KG1 (cell line): Measurements from ENCODE around the gene CISD3.
A peak's percentile ranks its signal among the peaks of the same experiment; 100 is the strongest.

Source experiments
- DNase-seq: peaks from one replicate; lab custom pipeline; 2025; lab: John Stamatoyannopoulos, UW

Gene CISD3, protein sequence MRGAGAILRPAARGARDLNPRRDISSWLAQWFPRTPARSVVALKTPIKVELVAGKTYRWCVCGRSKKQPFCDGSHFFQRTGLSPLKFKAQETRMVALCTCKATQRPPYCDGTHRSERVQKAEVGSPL

DNA sequence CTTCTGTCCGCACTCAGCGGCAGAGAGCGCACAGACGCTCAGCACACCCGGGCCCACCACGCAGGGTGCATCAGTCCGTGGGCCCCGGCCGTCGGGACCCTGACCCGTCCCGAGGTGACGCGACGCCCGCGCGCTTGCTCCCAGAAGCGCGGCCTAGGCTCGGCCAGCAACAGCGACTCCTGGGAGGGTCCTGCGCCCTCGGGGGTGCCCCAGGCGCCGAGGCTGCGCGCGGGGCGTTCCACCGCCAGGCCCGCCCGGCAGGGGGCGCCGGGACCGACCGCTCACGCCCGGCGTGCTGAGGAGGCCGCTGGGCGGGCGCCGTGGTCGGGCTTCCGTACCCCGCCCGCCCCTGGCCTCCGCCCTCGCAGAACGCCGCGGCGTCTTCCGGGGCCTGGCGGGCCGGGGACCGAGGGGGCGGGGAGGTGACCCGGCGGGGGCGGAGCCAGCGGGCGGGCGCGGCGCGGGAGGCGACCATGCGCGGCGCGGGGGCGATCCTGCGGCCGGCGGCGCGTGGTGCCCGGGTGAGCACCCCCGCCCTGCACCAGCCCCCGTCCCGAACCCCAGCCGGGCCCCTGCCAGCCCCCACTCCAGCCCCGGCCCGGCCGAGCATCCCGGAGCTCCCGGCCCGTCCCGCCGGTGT, at the start of gene CISD3:
TSS of gene CISD3 (plus strand) at position 456 of the 640 bp plus-strand sequence. CDS start at position 474, 18 bp downstream.
- DNase-seq, result peak; percentile 64

GRCh38 chr17:38681096-38681495, 49.0 kb upstream of the CISD3 start:
- DNase-seq, result no peak

GRCh38 chr17:38685491-38685890, 44.6 kb upstream of the CISD3 start:
- DNase-seq, result no peak

DNA sequence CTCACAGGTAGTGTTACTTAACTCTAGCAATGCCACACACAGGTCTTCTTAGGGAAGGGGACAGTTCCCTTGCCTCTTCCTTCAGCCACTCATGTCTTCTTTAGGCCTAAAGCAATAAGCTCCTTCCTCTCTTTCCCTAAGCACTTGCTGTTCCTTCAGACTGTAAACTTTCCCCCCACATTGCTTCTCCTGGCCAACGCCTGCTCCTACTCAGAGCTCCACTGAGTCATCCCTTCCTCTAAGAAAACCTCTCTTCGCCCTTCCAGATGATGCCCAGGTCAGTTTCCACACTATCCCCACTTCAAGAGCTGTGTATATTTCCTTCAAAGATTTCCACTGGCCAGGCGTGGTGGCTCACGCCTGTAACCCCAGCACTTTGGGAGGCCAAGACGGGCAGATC, 42.9 kb upstream of the CISD3 start:
- DNase-seq, result no peak

GRCh38 chr17:38690386-38690785, 39.8 kb upstream of the CISD3 start:
- no peak for DNase-seq

GRCh38 chr17:38691154-38691553, 39.0 kb upstream of the CISD3 start:
- no peak for DNase-seq

DNA sequence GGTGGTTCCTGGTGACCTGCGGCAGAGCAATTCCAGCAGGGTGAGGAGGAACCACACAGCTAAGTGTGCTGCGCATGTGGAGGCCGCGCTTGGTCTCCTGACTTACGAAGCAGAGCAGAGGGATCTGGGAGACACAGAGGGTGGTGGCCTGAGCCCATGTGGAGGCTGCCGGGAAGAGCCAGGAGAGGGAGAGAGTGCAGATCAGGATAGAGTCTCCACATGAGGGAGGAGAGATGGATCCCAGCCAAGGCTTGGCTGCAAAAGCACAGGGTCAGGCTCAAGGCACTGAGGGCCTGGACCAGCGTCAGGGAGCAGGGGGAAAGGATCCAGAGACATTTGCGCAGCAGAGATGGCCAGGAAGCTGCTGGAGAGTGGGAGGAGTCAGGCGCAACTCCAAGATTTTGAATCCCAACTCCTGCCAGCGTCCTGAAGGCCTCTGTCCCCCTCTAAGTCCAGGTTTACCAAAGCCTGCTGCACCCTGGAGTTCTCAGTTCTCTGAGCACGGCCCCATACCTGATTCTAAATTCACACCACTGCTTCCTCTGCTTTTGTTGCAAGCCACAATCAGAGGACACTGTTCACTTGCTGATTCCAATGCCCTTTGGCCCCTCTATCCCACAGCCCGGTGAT, 36.3 kb upstream of the CISD3 start:
- no peak for DNase-seq

DNA sequence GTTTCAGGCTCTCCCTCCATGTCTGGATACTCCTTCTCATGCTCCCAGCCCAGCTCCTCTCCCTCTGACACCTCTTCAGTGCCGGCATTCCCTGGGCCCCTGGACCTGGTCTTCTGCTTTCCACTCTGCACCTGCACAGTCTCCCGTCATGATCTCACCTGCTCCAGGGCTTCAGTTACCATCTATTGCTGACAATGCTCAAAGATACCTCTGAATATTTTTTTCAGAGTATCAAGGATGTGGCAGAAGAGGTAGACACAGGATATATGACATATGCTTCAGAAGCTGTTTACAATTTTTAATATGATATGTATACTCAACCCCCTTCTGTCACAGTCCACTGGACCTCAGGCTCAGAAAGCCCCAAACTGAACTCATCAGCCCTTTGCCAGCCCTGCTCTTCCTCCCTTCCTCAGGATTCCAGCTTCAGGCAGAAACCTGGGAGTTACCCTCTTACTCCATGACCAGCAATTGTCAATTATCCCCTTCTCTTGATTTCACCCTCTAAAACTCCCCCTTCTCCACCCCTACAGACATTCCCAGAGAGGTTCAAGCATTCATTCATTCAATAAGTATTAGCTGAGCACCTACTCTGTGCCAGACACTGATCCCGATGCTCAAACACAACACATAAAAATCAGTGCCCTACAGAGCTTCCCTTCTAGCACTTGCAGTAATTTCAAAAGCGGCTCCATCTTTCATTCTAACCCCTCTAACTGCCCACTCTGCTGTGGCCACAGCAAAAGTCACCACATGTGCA, 32.9 kb upstream of the CISD3 start:
- DNase-seq, result no peak

GRCh38 chr17:38698760-38699159, 31.4 kb upstream of the CISD3 start:
- no peak for DNase-seq

DNA sequence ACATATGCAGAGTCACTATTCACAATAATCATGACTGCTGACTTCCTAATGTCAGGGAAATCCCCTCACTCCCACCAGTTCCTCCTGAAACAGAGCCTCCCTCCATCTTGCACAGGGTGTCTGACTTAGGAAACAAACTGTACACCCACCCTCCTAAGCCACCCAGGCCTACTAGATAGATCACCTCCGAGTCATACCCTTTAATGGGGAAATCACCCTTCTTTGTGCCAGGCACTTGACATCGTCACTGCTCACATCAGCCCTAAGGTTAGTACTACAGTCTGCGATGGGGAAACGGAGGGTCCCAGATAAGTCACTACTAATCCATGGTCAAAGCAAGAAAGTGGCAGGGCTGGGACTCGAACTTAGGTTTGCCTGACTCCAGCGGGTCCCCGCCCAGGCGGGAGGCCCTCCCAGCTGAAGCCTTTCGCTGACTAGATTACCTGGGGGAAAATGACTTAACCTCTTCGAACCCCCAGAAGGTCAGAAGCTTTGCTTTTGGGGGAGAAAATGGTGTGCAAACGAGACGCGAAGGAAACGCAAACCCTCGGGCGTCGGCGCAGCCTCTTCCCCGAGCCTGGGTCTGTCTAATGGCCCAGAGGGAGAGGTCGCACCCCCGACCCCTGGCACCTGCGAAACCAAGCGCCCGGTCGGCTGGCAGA, 28.5 kb upstream of the CISD3 start:
- DNase-seq, result peak; percentile 85

GRCh38 chr17:38702166-38702915, 27.8 kb upstream of the CISD3 start:
- peak; percentile 79 for DNase-seq

- DNase-seq, result no peak
Observed at GRCh38 chr17:38702916-38703741, 27.0 kb upstream of the CISD3 start.

DNA sequence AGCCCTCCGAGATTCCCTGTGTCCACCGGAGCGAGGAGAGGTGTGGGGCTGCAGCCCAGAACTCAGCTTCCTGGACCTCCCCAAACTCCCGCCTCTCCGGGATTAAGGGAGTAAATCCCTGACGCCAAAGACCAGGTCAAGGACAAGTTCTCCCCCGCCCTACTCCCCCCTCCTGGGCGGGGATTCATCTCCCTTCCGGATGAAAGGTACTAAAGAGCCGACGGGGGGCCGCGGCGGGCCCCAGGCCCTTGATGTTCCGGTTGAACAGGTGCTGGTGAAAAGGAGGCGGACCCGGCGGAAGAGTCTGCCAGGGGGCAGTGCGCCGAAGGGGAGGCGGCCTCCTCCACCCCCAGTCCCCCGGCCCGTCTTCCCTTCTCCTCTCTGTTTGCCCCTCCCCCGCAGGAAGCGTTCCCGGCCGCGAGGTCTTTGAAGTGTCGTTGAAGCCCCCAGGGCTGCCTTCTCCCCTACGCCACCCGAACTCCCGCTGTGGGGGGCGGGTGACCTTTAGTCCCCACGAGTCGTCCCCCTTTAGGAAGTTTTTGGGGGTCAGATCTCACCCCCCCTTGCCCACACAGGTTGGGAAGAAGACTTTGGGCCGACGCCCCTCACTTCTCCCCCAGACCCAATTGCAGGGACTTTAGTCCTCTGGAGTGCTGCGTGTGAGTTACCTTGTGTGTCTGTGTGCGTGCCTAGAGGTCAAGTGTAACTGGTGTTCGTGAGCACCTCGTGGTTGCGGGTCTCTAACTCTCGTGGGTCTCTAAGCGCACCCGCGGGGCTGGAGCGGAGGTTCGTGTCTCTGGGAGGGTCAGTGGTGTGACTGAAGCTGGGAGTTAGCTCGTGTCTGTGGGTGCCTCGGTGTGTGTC, 26.2 kb upstream of the CISD3 start:
- DNase-seq, result peak; percentile 41

DNA sequence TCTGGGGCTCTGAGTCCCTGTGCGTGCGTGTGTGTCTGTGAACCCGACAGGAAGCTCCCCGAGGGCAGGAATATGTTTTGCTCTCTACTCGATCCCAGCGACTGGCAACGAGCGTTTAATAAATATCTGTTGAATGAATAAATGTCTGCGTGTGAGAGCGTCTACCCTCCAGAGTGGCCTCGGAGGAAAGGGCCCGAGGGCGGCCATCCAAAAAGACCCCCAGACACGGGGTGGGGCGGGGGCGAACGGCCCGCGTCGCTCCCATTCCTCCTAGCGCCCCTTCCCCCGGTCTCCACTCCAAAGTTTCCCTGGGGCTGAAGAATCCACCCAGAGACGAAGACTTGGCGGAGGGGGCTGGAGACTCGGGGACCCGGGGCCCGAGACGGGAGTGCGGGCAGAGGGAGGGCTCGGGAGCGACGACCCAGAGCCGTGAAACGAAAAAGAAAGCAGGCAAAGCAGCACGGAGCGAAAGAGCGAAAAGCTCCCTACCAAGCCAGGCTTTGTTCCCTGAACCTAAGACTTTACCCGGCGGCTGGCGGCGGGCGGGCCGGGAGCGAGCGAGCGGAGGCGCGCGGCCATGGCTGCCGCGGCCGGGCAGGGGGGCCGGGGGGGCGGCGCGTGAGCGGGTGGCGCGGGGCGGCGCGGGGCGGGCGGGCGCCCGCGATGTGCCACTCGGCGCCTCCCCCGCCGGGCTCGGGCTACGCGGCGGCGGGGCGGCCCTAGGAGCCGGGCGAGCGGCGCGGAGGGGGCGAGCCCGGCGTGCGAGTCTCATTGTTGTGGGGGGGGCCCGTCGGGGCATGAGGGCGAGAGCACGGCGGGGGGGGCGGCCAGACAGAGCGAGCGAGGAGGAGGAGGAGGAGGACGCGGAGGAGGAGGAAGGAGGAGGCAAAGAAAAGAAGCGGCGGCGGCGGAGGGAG, 25.3 kb upstream of the CISD3 start, which contains the start of gene MLLT6:
TSS of gene MLLT6 (plus strand) at position 668 of the 917 bp plus-strand sequence. CDS start 360 bp downstream, outside the sequence.
- DNase-seq, result peak; percentile 38

DNA sequence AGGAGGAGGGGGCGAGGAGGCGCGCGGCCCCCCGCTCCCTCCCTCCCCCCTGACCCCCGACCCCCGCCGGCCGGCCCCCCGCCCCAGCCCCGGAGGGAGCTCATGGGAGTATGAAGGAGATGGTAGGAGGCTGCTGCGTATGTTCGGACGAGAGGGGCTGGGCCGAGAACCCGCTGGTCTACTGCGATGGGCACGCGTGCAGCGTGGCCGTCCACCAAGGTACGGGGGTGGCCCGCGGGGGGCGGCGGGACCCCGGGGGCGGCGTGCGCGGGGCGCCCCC, 24.7 kb upstream of the CISD3 start:
- DNase-seq, result no peak

GRCh38 chr17:38705803-38706504, 24.2 kb upstream of the CISD3 start:
- no peak for DNase-seq

GRCh38 chr17:38706505-38707216, 23.5 kb upstream of the CISD3 start:
- DNase-seq, result no peak
